ENCODE measurements around the gene ZC3H12A.
A peak's percentile ranks its signal among the peaks of the same experiment; 100 is the strongest.

Gene ZC3H12A

GRCh38 chr1:37479255-37480124 lies 5.1 kb downstream of the ZC3H12A start:
- peak; percentile 88 to 97 for DNase-seq

DNA sequence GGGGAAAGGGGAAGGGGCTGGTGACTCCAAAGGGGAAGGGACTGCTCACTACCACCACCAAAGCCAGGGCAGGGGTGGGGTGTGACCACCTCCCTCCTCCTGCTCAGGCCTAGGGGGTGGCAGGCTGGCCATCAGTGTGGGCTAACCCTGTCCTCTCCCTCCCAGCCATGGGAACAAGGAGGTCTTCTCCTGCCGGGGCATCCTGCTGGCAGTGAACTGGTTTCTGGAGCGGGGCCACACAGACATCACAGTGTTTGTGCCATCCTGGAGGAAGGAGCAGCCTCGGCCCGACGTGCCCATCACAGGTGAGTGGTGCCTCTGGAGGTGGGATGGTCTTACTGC lies 5.7 kb downstream of the ZC3H12A start:
- DNase-seq: no peak

- DNase-seq: no peak
These were observed 6.4 kb downstream of the ZC3H12A start for GRCh38 chr1:37480581-37481288.

DNA sequence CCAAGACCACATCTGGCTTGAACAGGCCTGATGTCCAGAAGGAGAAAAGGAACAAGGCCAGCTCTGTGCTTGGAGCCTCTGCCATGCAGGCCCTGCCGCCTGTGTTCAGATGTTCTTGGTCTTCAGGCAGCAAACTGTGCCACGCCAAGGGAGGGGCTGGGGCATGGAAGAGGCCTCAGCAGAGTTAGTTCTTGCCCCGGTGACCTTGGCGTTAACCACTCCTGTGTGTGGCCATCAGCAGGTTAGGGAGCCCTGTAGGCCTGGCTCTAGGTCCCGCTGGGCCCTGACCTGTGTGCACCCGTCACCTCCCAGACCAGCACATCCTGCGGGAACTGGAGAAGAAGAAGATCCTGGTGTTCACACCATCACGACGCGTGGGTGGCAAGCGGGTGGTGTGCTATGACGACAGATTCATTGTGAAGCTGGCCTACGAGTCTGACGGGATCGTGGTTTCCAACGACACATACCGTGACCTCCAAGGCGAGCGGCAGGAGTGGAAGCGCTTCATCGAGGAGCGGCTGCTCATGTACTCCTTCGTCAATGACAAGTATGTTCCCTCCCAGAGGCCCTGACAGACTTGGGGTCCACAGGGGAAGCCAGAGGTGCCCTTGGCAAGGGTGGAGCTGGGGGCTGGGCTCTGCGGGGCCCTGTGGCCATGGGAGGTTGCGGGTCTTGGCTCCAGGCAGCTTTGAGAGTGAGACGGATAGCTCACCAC lies 7.1 kb downstream of the ZC3H12A start:
- DNase-seq: peak in 1 of 2 experiments; percentile 27

DNA sequence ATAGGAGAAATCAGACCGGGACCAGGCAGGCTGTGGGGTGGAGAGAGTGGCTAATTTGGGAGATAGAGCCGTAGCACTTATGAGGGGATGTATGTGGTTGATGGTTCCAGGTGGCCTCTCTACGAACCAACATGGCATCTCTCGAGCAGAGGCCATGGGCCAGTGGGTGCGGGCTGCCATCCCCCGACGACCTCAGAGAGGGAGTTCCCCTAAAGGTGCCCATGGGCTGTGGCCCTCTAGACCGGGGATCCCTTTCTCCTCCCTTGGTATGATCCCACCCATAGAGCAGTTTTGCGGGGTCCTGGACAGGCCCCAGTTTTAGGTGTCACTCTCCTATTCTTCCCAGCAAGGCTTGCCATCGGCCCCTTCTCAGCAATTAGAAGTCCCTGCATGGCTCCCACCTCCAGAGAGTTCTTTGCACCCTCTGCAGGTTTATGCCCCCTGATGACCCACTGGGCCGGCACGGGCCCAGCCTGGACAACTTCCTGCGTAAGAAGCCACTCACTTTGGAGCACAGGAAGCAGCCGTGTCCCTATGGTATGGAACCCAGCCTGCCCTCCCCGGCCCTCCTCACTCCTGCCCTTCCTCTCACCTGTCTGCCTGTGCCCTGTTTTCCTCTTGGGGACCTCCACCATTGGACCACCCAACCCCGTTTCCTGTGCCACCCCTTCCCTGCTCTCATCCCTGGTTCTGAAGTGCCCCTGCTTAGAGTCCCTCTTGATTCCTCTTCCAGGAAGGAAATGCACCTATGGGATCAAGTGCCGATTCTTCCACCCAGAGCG lies 7.8 kb downstream of the ZC3H12A start:
- no peak for DNase-seq

DNA sequence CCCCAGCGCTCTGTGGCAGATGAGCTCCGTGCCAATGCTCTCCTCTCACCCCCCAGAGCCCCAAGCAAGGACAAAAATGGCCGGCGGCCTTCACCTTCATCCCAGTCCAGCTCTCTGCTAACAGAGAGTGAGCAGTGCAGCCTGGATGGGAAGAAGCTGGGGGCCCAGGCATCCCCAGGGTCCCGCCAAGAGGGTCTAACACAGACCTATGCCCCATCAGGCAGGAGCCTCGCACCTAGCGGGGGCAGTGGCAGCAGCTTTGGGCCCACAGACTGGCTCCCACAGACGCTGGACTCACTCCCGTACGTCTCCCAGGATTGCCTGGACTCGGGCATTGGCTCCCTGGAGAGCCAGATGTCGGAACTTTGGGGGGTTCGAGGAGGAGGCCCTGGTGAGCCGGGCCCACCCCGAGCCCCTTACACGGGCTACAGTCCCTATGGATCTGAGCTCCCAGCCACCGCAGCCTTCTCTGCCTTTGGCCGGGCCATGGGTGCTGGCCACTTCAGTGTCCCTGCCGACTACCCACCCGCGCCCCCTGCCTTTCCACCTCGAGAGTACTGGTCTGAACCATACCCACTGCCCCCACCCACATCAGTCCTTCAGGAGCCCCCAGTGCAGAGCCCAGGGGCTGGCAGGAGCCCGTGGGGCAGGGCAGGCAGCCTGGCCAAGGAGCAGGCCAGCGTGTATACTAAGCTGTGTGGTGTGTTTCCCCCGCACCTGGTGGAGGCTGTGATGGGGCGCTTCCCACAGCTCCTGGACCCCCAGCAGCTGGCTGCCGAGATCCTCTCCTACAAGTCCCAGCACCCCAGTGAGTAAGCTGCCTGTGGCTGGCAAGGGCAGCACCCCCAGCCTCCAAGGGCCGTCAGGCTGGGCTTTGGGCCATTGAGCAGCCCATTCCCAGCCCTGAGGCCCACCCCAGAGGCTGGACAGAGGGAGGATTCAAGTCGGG lies 8.7 kb downstream of the ZC3H12A start:
- DNase-seq: peak in 1 of 2 experiments; percentile 3

DNA sequence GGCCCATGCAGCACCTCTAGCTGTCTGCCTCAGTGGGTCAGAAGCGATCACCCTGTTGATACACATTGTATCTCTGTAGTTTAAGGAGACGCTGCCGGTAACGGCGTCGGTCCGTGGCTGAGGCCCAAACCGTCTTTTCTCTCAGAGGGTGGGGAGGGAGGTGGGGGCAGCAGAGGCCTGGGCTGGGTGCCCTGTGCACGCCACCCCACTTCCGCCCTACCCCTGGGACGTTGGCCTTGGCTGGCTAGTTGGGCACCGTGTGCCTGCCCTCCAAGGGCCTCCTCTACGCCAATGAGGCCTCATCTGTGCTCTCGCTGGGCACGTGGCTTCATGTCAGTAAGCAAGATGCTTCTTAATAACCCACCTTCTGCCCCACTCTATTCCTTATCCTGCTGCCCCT lies 9.4 kb downstream of the ZC3H12A start:
- DNase-seq: peak in 1 of 2 experiments; percentile 1

- DNase-seq: no peak
These were observed 10.1 kb downstream of the ZC3H12A start for GRCh38 chr1:37484325-37485051.

DNA sequence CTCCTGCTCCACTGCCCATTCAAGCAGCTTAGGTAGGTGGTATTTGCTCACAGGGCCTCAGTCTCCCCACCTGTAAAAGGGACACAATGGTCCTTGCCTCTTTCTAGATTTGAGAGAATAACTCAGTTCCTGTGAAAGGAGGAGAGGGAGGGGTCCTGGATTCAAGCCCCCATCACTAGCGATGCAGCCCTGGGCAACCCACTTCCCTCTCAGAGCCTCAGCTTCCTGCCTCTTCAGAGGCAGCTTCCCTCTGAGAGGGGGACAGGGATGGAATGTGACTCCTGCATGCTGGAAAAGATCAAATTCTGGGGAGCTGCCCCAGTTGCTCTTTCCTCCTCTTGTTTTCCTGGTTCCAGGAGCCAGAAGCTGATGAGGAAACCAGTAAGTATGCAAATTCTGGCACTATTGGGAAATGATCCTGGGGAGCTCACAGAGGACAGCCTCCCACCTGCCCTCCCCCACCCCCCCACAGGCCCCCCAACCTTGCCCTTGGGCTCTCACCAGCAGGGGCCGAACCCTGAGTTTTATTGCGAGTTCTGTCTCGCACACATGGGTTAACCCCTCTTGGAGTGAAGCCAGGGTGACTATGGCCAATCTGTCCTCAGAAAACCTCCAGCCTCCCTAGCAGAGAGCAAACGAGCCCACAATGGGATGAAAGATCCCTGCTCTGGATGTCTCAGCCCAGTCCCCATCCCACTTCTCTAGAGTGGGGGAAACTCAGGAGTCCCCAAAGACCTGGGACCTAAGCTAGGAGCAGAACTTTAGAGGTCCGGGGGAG lies 11.7 kb downstream of the ZC3H12A start:
- DNase-seq: no peak

GRCh38 chr1:37486680-37487618 lies 12.6 kb downstream of the ZC3H12A start:
- peak; percentile 61 to 82 for DNase-seq

DNA sequence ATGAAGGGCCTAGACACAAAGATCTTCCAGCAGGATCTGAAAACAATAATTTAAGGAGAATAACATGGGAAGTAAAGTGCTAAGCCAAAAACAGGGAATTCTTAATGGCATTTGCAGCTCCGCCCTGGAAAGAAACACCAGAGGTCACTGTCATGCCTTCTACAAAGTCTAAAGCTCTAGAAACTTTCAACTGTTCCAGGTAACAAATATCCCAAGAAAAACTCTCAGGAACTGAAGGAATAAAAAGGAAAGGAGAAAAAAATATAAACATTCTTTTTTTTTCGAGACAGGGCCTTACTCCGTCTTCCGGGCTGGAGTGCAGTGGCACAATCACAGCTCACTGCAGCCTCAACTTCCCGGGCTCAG lies 13.2 kb downstream of the ZC3H12A start:
- no peak for DNase-seq

GRCh38 chr1:37493336-37494098 lies 19.1 kb downstream of the ZC3H12A start:
- DNase-seq: no peak

- DNase-seq: no peak
These were observed 21.5 kb downstream of the ZC3H12A start for GRCh38 chr1:37495875-37496274.

GRCh38 chr1:37497832-37498231 lies 23.5 kb downstream of the ZC3H12A start:
- DNase-seq: no peak

- DNase-seq: no peak
These were observed 24.7 kb downstream of the ZC3H12A start for GRCh38 chr1:37498872-37499617.

- DNase-seq: no peak
These were observed 27.3 kb downstream of the ZC3H12A start for GRCh38 chr1:37501661-37502060.

DNA sequence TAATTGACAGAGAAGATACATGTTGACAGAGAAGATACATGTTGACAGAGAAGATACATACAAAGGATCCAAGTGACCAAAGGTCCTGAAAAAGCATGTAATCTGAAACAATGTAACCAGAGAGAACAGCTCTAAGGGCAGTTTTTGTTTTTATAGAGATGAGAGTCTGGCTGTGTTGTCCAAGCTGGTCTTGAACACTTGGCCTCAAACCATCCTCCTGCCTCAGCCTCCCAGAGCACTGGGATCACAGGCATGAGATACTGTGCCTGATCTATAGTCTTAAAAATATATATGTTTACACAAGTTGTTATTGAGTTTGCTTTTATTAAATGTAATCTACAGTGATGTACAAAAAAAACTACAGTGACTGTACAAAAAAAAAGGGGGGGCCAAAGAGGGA lies 27.7 kb downstream of the ZC3H12A start:
- no peak for DNase-seq
